CD4-positive, alpha-beta T cell treated with Interleukin-15 for 4 hours (primary cell): ENCODE data around the gene JAKMIP1.

Source experiments
- DNase-seq: peaks from one replicate; pipeline ENCODE4 v3.0.0-alpha.2; 2020; ENCODE audit warnings: low spot score

Gene JAKMIP1

DNA sequence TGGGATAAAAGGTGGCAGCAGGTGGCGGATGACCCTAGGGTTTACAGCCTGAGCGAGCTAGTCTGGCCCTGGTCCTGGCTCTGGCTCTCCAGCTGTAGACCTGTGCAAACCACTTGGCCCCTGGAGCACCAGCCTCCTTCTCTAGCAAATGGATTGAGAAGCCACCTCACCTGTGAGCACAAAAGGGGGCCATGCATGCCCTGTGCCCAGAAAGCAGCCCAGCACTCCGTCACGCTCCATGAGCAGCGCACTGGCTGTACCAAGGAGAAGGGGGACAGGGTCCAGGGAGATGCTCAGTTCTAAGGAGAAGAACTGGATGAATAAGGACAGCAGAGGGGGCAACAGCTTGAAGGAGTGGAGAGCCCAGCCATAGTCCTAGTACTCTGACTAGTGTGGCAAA, 135.2 kb downstream of the JAKMIP1 start:
- no peak for DNase-seq

GRCh38 chr4:6064383-6064782, 136.0 kb downstream of the JAKMIP1 start:
- no peak for DNase-seq

- DNase-seq = no peak
Observed at GRCh38 chr4:6063684-6064083, 136.7 kb downstream of the JAKMIP1 start.

- DNase-seq = no peak
Observed at GRCh38 chr4:6062133-6062532, 138.2 kb downstream of the JAKMIP1 start.

GRCh38 chr4:6059375-6059805, 141.0 kb downstream of the JAKMIP1 start:
- DNase-seq = no peak

GRCh38 chr4:6058531-6059374, 141.6 kb downstream of the JAKMIP1 start:
- DNase-seq = no peak

DNA sequence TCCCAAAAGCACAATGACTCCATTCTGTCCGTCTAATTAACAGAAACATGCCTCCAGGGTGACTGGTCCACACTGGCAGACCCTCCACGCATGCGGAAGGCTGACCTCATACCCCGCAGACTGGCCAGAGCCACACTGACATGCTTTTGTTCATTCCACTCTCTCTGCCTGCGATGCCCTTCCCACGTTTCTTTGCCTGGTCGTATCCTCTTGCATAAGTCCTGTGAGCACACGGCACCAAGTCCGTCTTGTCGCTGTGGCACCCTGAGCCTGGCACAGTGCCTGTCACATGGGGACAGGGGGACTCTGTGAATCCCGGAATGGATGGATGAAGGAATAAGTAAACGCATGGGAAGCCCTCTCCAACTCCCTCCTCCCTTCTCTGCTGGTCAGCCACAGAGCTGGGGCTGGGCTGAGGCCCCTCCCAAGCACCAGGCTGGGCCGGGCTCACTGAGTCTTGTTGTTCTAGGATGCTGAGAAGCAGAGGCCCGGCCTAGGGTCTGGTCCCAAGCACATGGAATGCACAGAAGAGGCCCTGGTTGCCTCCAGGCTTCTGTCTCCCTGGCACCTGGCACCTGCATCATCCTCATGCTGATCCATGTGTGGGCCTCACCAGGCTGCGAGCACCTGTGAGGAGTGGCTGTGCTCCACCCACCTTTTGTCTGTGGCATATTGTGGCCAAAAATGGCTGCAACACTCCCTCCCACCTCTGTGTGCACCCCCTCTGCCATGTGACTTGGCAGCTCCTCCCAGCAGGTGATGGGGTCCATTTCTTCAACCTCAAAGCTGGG, 143.2 kb downstream of the JAKMIP1 start:
- DNase-seq = no peak

DNA sequence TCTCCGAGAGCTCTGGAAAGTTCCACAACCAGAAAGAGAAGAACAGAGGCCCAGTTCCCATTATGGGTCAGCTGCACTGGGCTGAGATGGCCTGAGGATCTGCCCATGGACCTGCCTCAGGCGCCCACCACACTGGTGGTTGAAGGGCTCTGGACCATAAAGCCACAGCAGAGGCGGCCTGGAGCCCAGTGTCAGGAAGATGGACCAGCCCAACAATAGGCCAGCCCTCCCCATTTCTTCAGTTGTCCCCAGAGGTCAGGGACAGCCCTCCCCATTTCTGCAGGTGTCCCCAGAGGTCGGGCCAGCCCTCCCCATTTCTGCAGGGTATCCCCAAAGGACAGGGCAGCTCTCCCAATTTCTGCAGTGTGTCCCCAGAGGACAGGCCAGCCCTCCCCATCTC, 144.9 kb downstream of the JAKMIP1 start:
- DNase-seq = no peak

GRCh38 chr4:6055030-6055429, 145.3 kb downstream of the JAKMIP1 start:
- no peak for DNase-seq

- DNase-seq = no peak
Observed at GRCh38 chr4:6054162-6054922, 146.0 kb downstream of the JAKMIP1 start.

DNA sequence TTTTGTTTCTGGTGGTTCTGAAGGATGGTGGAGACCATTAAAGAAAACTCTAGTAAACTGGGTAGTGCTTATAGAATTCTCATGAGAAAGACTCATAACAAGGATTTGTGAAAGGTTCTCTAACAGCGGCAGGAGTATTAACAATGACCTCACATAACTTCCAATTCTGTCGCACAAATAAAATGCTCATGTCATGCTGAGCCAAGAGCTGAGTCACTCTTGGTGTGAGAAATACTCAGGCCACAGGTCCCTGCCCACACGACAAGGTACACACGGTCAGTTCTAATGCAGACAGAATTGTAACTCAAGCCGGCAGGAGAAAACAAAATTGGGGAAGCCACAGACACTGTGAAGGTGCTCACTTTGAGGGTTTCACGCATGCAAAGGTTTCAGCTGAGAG, 147.7 kb downstream of the JAKMIP1 start:
- DNase-seq = no peak

DNA sequence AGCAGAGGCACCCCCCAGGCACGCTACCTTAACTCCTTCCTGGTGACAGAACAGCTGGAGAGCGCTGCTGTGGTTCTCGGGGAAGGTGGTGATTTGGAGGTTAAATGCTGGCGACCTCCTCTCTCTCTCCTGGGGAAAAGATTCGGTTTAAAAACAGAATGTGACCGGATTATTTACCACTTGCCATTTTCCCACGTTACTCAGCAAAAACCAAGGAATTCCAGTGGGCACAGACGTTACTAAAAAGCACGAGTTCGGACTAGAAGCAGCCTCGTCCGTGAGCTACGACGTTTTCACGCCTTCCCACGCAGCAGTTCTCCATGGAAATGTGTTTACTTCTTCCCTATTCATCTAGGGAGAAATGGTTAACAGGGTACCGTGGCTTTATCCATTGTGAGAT, 149.8 kb downstream of the JAKMIP1 start:
- DNase-seq = no peak

- DNase-seq = no peak
Observed at GRCh38 chr4:6049985-6050384, 150.4 kb downstream of the JAKMIP1 start.

DNA sequence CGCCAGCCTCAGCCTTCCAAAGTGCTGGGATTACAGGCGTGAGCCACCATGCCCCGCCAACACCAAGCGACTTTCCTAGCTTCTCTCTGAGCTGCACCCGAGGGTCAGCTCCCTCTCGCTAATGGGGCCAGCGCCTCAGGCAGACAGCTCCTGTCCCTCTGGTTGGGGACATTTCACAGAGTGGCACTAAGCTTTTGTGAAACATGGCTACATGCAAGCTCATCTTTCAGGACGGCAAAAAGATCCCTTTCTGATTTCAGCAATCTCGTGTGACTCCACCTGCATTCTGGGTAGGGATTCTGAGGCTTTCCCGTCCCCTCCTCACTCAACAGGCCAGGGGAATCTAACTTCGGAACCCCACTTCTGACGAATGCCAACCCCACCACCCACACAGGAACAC, 151.1 kb downstream of the JAKMIP1 start:
- DNase-seq = no peak

DNA sequence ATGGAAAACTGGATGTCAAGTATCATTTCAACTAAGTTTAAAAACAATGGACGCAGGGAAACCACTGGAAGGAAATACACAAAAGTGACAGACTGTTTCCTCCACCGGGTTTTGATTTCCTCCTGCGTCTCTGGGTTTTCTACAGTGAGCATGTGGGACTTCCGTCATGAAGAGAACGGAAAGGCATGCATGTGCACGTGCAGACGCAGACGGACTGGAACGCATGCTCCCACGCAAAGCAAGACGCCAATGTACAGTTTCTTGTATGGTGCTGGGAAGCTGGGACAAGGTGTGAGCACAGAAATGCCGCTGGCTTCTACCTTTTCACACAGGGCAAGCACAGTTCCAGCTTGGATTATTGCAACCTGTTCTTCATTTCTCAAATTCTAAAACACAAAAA, 151.8 kb downstream of the JAKMIP1 start:
- no peak for DNase-seq

DNA sequence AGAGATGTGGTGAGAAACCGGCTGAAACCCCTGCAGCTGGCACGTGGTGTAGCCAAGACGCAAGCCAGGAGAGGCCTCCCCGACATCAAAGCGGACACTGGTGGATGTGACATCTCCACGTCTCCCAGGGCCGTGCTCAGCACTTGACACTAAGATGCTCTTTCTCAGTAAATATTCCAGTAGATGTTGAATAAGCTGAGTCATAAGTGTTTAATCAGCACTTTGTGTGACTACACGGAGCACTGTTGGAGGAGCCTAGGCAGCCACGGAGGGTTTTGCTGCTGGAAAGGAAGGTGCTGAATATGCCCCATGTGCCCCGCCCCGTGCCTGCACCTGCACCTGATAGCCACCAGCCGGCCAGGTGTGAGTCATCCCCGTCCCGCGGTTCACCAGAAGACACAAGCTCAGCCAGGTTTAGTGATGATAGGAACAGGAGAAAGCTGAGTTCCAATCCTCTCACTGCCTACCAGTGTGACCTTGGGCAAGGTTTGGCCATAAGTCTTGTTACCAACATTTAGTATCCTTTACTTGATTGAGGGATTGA, 153.1 kb downstream of the JAKMIP1 start:
- DNase-seq = no peak

- no peak for DNase-seq
Observed at GRCh38 chr4:6046526-6047129, 153.7 kb downstream of the JAKMIP1 start.

GRCh38 chr4:6044805-6045204, 155.5 kb downstream of the JAKMIP1 start:
- no peak for DNase-seq

DNA sequence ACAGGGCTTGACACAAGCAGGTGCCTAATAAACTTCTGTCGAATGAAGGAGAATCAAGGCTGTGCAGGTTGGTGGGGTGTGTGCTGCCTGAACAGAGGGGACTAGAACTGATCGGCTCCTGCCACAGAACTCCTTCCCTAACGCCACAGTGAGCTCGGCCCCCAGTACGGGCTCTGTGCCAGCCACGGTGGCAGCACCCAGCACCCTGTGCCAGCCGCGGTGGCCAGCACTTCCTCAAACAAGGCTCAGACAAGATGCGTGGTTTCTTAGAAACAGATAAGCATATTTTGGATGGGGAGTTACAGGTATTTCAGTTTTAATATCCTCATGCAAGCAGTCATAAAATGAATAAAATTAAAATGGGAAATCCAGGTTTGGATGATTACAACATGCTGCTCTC, 156.1 kb downstream of the JAKMIP1 start:
- no peak for DNase-seq

GRCh38 chr4:6043843-6044242, 156.5 kb downstream of the JAKMIP1 start:
- DNase-seq = no peak

- no peak for DNase-seq
Observed at GRCh38 chr4:6043188-6043587, 157.2 kb downstream of the JAKMIP1 start.
